ENCODE measurements around the gene ELAC2.

ELAC2 gene

DNA sequence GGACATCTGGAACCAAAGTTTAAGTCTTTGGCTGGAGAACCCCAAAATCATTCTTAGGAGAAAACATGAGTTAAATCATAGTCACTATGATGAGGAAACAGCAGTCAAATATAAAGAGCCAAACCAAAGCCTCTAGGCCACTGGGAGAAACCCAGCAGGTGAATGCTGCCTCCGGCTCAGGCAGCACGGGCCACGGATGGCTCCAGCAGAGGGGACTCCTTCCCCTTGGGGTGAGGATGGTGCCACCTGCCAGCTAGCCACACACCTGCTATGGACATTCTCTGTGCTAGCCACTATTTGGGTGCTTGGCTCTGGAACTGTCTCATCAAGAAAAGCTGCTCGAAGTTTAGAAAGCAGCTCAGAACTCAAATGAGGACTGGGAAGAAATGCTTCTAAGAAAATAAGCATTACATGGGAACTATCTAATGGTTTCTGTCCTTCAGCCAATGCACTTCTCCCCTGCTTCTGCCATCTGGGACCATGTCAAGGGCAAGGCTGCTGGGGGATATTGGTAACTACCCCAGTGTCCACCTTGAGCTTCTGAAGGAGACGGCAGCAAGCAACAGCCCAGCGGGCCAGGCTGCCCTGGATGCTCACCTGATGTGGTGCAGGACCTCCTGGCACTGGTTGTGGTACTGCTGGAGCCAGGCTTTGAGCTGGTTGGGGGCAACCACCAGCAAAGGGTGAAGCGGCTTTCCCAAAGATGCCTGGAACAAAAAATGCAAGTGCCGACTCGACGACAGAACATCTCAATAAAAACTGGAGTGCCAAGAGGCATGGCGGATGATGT is 22.5 kb downstream of the ELAC2 start:
- TF ChIP-seq CTCF (IDR thresholded peaks at IDR 0.05; ENCODE audit: low read depth, low read length): no peak
- in situ Hi-C loops (cut with HindIII; ENCODE audit: low sequenced_read_pairs): no loop called here
- H3K4me3 ChIP-seq (ENCODE audit: low read depth, low read length): no peak overlapping the region
- DNase-seq (ENCODE audit: low read depth, low spot score): no peak

DNA sequence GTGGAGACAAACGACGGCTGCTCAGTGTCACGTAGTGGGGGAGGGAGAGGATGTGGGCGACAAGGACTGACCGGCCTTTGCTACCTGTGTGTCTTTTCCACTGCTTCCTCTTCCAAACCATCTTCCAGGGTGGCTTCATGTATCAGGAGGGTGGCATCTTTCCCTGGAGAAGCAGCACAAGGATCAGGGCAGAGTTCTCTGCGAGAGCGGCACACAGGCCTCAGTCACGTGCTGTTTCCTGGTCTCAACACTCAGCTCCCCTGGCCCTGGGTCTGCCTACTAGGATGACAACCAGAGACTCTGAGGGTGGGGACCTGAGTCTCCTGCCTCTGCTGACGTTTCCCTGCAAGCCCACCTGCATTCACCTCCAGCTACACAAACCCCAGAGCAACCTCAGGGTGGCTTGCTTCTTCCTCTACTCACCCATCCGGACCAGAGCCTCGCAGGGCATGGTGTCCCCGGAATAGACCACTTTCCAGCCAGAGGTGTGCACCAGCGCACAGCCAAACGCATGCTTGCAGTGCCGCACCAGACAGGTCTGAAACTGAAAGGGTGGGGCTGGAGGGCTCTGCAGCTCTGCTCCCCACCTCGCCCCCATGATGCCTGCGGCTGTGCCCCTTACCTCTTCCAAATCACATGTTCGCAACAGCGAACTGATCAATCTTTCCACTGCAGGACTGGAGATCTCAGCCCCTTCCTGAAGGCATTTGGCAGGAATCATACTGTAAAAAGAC is 23.3 kb downstream of the ELAC2 start:
- no peak for TF ChIP-seq CTCF (IDR thresholded peaks at IDR 0.05; ENCODE audit: low read depth, low read length)
- H3K4me3 ChIP-seq (ENCODE audit: low read depth, low read length): no peak overlapping the region
- in situ Hi-C loops (cut with HindIII; ENCODE audit: low sequenced_read_pairs): no loop called here
- DNase-seq (ENCODE audit: low read depth, low spot score): no peak

DNA sequence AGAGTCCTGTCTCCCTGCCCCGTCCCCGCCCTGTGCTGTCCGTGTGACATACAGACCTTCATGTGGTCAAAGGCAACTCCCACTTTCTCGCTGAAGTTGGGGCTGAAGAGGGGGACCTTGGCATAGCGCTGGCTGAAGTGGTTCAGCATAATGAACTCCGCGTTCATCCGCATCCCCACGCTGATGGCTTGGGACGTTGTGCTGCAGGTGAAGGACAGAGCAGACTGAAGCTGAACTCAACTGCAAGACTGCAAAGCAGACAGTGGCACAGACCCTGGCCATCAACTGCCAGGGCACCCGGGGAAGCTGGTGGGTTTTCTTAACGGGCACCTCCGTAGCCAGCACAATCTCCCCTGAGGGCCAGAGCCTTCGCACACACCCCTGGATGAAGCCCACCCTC is 24.2 kb downstream of the ELAC2 start:
- no peak for DNase-seq (ENCODE audit: low read depth, low spot score)
- in situ Hi-C loops (cut with HindIII; ENCODE audit: low sequenced_read_pairs): no loop called here
- TF ChIP-seq CTCF (IDR thresholded peaks at IDR 0.05; ENCODE audit: low read depth, low read length): no peak
- no peak overlapping the region for H3K4me3 ChIP-seq (ENCODE audit: low read depth, low read length)

DNA sequence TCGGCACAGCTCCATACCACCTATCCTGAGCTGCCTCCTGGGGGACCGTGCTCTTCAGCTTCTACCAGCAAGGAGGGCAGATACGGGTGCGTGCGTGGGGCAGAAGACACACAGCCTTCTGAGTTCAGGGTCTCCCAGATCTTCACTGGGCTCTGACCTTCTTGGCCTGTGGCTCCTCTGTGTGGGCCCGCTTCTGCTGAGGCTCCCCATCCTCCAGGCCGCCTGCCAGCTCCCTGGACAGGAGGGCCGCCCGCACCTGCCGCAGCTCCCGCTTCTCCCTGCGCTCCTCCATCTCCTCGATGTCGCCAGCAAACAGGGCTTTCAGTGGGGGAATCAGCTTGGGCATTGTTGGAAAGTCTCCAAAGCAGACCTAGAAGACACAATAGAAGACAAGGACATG is 25.2 kb downstream of the ELAC2 start:
- no peak for DNase-seq (ENCODE audit: low read depth, low spot score)
- no peak overlapping the region for H3K4me3 ChIP-seq (ENCODE audit: low read depth, low read length)
- in situ Hi-C loops (cut with HindIII; ENCODE audit: low sequenced_read_pairs): no loop called here
- TF ChIP-seq CTCF (IDR thresholded peaks at IDR 0.05; ENCODE audit: low read depth, low read length): no peak

- no peak for DNase-seq (ENCODE audit: low read depth, low spot score)
- TF ChIP-seq CTCF (IDR thresholded peaks at IDR 0.05; ENCODE audit: low read depth, low read length): no peak
- in situ Hi-C loops (cut with HindIII; ENCODE audit: low sequenced_read_pairs): no loop called here
- H3K4me3 ChIP-seq (ENCODE audit: low read depth, low read length): no peak overlapping the region
Measured at GRCh38 chr17:12990926-12991325, 26.9 kb downstream of the ELAC2 start.

DNA sequence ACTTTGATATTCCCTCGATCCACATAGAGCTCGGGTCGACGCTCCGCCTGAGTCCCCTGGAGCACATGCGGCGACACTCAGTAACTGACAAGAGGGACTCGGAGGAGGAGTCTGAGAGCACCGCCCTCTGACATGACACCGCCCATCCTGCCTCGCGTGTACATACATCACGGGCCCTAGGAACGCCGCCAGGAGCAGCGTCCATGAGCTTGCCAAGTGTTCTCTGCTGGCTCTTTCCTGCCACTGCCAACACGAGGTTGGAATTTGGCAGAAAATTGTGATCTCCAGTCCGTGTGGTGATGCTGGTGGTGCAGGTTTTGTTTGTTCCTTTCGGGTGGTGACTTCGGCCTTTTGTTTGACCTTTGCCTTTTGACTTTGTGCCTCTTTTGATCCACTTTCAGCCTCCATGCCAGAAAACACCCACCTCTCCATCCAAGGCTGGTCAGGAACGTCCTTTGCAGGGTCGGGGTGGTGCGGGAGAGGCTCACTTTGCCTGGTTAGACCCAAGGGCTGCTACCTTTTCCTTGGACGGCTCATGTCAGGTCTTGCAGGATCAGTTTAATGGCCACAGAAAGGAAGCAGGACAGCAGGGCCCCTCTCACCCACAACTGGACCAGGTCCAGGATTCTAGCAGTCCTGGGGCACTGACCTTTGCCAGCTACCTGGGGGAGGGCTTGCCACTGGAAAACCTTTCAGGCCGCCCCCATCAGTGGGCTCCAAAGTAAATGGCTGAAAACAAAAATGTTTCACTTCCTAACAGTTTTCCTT is 27.6 kb downstream of the ELAC2 start:
- DNase-seq (ENCODE audit: low read depth, low spot score): no peak
- TF ChIP-seq CTCF (IDR thresholded peaks at IDR 0.05; ENCODE audit: low read depth, low read length): no peak
- H3K4me3 ChIP-seq (ENCODE audit: low read depth, low read length): no peak overlapping the region
- in situ Hi-C loops (cut with HindIII; ENCODE audit: low sequenced_read_pairs): no loop called here

Measured in astrocyte of the spinal cord (primary cell).